ENCODE data around the gene SKOR1.

DNA sequence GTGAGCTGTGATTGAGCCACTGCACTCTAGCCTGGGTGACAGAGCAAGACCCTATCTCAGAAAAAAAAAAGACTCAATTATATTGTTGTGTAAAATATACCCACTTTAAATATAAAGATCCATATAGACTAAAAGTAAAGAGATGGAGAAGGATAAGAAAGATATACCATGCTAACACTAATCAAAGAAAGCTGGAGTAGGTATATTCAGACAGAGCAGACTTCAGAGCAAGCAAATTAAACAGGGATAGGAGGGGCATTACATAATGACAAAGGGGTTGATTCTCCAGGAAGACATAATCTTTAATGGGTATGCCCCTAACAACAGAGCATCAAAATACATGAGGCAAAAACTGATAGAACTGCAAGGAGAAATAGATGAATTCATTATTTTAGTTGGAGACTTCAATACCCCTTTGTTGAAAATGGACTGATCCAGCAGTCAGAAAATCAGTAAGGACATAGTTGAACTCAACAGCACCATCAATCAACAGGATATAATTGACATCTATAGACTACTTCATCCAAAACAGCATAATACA is 45.6 kb downstream of the SKOR1 start:
- TF ChIP-seq SMAD9 (CRISPR knock-in tag; IDR thresholded peaks at IDR 0.05) (no peak), ZNF644 (CRISPR knock-in tag; IDR thresholded peaks at IDR 0.05; ENCODE audit: low read depth) (no peak), FOXM1 (CRISPR knock-in tag; IDR thresholded peaks at IDR 0.05) (no peak), YY1 (IDR thresholded peaks at IDR 0.05; ENCODE audit: insufficient read depth, insufficient replicate concordance, low read depth, low read length) (no peak), KLF6 (CRISPR knock-in tag; IDR thresholded peaks at IDR 0.05) (no peak), ZNF44 (CRISPR knock-in tag; IDR thresholded peaks at IDR 0.05) (no peak), SRF (IDR thresholded peaks at IDR 0.05; ENCODE audit: low read depth, low read length) (no peak), NFYB (CRISPR knock-in tag; IDR thresholded peaks at IDR 0.05) (no peak), HDAC6 (IDR thresholded peaks at IDR 0.05; ENCODE audit: low read depth, low read length) (no peak), RFX5 (IDR thresholded peaks at IDR 0.05; ENCODE audit: low read depth, low read length) (no peak)

All from HepG2 (cell line).